ENCODE measurements around the gene MYO1C.

DNA sequence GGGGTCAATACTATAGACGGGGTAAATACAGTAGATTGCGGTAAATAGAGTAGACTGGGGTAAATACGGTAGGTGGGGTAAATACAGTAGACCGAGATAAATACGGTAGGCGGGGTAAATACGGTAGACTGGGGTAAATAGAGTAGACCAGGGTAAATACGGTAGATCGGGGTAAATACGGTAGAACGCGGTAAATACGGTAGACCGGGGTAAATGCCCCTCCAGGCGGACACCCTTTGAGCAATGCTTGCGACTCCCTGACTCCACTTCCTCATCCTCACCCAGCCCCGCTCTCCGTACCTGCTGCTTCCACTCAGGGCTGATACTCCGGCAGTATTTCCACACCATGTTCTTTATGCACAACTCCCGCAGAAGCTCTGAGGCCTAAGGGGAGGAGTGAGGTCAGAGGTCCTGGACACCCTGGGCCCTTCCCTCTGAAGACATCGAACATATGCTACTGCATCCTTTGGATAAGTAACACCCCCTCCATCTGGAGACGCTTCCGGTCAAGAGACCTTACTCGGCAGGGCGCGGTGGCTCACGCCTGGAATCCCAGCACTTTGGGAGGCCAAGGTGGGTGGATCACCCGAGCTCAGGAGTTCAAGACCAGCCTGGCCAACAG lies 23.1 kb downstream of the MYO1C start:
- TF ChIP-seq POLR2AphosphoS5 (IDR thresholded peaks at IDR 0.05; ENCODE audit: borderline replicate concordance, low read depth, low read length) (no peak), EZH2 (IDR thresholded peaks at IDR 0.05) (no peak)

Measured in SK-N-MC (cell line).